Islet precursor cell (in vitro differentiated cells): ENCODE data around the gene FXYD7.
"Not testable (repeated sequence)": the region's sequence is repeated elsewhere in the genome, so short reads cannot be mapped to it uniquely, and the experiment has no call there.

Experiments
- DNase-seq: peaks from one replicate; pipeline ENCODE4 v3.0.0-alpha.2; 2018

Gene FXYD7

DNA sequence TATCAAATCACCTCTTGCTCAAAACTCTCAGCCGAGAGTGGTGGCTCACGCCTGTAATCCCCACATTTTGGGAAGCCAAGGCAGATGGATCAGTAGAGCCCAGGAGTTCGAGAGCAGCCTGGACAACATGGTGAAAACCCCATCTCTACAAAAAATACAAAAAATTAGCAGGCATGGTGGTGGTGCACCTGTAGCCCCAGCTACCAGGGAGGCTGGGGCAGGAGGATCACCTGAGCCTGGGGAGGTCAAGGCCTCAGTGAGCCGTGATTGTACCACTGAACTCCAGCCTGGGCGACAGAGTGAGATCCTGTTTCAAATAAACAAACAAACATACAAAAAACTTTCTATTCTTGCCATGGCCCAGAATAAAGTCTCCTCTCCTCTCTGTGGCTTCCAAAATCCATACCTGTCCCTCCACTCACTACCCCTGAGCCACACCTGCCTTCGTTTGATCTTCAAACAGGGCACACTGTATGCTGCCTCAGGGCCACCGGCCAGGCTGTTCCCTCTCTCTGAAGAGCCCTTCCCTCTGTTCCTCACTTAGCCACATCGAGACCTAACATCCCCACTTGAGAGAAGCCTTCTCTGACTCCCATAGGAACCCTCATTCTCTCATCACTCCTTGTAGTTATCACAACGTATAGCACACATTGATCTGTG is 14.5 kb upstream of the FXYD7 start:
- DNase-seq = no peak

DNA sequence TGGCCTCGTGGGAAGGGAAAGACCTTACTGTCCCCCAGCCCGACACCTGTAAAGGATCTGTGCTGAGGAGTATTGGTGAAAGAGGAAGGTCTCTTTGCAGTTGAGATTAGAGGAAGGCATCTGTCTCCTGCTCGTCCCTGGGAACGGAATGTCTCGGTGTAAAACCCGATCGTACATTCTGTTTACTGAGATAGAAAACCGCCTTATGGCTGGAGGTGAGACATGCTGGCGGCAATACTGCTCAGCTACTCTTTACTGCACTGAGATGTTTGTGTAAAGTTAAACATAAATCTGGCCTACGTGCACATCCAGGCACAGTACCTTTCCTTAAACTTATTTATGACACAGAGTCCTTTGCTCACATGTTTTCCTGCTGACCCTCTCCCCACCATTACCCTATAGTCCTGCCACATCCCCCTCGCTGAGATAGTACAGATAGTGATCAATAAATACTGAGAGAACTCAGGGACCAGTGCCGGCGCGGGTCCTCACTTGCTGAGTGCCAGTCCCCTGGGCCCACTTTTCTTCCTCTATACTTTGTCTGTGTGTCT is 13.3 kb upstream of the FXYD7 start:
- not testable (repeated sequence) for DNase-seq

DNA sequence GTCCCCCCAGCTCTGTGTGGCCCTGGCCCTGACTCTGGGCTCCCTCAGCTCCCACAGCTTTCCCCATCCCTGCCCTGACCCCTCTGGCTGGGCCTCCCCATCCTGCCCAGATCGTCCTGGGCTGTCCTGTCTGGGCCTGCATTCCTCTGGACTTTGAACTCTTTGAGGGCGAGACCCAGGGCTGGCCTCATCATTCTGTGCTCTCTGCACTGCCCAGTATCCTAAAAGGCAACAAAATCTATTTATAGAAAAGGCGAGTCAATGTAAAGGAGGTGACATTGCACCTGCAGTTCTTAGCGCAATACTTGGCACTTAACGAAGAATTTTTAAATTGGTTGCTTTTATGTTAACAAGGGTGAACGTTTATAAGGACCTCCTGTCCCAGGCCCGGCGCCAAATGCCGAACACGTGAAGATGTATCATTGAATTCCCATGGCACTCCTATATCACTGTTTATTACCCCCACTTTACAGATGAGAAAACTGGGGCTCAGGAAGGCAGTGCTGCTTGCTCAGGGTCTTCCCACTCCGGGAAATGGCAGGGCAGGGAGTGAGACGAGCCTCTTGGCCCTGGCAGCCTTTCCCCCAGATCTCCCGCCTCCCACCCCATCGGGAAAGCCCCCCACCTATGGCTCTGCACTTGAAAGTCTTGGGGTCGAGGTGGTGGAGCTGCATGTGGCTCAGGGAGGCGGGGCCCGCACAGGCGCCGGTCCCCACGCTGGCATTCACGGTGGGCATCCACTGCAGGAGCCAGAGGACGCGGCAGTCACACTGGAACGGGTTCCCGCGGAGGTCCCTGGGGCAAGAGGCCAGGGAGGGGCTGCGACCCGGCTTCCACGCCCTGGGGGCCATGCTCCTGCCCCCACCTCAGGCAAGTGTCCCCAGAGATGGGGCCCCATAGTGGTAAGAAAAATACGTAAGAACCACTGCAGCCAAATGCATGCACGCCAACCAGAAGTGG is 12.0 kb upstream of the FXYD7 start:
- no peak for DNase-seq

GRCh38 chr19:35132254-35132653 is 10.8 kb upstream of the FXYD7 start:
- DNase-seq = no peak

GRCh38 chr19:35133826-35134225 is 9.2 kb upstream of the FXYD7 start:
- no peak for DNase-seq

- DNase-seq = no peak
These were observed 8.3 kb upstream of the FXYD7 start, which contains the start of gene LGI4 for GRCh38 chr19:35134601-35135242. Gene LGI4 (minus strand): TSS chr19:35135059. CDS start chr19:35134680, 379 bp downstream.

DNA sequence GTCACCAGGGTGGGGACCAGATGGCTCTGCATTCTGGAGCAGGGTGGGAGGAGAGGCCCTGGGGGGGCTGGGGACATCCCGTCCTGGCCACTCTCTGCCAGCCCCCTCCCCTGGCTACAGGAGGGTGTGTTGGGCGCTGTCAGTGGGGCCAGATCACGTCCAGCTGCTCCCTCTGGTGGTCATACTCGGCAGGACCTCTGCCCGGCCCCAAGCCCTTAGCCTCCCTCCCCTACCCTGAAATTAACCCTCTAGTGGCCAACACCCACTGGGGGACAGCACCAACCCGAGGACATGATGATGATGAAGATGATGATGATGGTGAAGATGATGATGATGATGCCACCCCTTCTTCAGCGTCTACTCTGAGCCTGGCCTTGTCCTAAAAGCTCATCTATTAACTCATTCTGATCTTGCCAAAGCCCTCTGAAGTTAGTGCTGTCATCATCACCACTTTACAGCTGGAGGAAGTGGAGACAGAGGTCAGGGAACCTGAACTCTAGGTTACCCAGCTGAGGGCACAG is 7.6 kb upstream of the FXYD7 start:
- peak; percentile 89 for DNase-seq

DNA sequence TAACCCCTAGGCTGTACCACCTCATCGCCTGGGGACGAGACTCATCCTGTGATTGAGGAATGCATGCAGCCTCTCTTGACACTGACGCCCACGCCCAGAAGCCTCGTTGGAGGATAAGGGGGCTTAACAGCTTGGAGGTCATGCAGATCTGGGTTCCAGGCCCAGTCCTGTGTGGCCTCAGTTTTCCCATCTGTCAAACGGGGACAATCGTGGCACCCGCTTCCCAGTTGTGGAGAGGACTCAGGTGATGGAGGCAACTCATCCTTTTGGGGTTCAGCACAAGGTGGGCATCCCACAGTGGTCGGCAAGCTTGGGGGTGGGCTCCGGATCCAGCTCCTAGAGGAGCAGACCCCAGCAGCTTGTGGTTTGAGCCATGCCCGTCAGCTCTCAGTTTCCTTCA is 6.8 kb upstream of the FXYD7 start:
- DNase-seq = no peak

DNA sequence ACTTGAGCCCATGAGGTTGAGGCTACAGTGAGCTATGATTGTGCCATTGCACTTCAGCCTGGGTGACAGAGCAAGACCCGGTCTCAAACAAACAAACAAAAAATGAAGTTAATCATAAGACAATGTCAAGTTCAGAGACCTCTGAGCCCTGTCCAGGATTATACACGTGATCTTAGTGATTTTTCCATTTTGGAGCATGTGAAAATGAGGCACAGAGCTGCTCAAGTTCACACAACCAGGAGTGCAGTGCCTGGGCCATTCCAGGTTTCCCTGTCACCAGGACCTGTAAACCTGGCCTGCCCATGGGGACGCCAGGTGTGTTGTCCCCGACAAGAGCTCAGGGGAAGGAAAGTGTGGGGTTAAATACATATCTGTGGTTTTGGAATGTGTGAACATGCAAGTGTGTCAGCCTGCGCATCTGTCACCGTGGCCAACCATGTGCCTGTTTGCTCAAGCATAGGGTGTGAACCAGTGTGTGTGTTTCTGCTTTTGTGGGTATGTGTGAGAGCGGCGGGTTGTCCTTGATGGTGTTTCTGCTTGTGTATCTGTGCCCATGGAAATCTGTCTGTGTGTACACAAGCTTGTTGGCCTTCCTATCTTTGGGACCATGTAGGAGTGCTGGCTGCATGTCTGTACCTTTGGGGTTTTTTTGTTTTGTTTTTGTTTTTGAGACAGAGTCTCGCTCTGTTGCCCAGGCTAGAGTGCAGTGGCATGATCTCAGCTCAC is 5.9 kb upstream of the FXYD7 start:
- no peak for DNase-seq

DNA sequence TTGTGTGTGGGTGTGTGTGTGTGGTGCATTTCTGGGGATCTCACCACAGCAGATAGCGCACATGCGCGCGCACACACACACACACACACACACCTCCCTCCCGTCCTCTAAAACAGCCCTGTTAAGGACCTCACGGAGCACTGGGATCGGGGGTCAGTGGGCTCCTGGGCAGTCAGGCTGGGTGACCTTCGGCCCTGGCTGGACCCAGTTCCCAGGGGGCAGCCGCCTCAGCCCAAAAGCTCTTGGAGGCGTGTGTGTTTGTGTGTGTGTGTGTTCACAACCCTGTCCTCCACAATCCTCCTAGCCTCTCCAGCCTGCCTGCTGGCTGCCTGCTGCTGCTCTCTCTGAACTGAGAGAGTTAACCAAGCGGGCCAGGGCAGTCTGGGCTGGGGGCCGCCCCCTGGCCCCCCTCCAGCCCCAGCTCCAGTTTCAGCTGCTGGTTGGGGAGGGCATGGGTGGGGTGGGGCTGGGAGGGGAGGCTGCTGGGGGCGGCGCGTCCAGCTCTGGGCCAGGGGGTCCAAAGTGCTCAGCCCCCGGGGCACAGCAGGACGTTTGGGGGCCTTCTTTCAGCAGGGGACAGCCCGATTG is 4.7 kb upstream of the FXYD7 start, which contains the start of gene FXYD1:
Gene FXYD1, plus strand, starts transcription at position 520 of the 588 bp plus-strand sequence. CDS start 1,256 bp downstream, outside the sequence.
- DNase-seq = no peak

- DNase-seq = no peak
These were observed 2.7 kb upstream of the FXYD7 start for GRCh38 chr19:35140207-35140961.

DNA sequence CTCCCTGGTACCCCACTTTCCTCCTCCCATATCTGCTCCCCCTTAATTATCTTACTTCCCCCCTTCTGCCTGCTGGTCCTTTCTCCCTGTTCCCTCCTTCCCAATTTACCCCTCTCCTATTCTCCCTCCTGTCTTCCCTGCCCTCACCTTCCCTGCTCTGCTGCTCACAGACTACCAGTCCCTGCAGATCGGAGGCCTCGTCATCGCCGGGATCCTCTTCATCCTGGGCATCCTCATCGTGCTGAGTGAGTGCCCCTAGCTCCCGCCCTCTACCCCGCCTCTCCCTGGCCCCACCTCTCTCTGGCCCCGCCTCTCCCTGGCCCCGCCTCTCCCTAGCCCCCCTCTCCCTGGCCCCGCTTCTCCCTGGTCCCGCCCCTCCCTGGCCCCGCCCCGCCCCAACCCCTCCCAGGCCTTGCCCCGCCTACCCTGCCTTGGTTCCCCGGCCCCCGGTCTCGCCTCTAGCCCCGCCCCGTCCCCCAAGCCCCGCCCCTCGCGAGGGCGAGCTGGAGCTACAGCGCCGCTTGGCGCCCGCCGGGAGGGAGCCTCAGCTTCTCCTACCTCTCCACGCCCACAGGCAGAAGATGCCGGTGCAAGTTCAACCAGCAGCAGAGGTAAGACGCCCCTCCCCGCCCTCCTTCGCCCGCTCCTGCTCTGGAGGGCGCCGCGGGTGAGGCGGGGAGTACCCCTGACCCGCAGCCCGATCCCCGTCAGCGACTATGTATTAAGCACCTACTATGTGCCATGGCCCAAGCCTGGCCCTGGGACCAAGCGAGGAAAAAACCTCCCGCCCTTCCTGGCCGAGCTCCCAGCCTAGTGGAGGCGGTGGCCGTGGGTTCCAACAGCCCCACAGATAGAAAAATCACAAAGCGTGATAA is 1.9 kb upstream of the FXYD7 start:
- peak; percentile 98 for DNase-seq

- DNase-seq = no peak
These were observed 1.0 kb upstream of the FXYD7 start for GRCh38 chr19:35141837-35142605.

- peak; percentile 81 for DNase-seq
These were observed 337 bp upstream of the FXYD7 start for GRCh38 chr19:35142606-35143230.

- DNase-seq = no peak
These were observed 763 bp downstream of the FXYD7 start for GRCh38 chr19:35143818-35144217.

GRCh38 chr19:35144259-35144599 is 1.2 kb downstream of the FXYD7 start:
- no peak for DNase-seq

- DNase-seq = peak; percentile 88
These were observed 1.8 kb downstream of the FXYD7 start for GRCh38 chr19:35144600-35145436.
